Liver (tissue), 3 donors: ENCODE measurements around the gene RAB3C.

Experiments
- CTCF ChIP-seq: fragments of 150-350 bp; IDR thresholded peaks from 2 replicates; pipeline ENCODE4 v1.5.1; 2017; ENCODE audit warnings: improper control_type of control experiment, low read depth, low read length; ENCODE audit not compliant: missing input control
- EGR1 ChIP-seq, 2 donors: IDR thresholded peaks; 2 replicates each; pipeline ENCODE4 v1.6.1; 2016 to 2018; ENCODE audit warnings: antibody characterized with exemption in 2 of 2, low read depth in 2 of 2
- TAF1 ChIP-seq: conservative IDR thresholded peaks from 2 replicates; pipeline ENCODE4 v1.6.1; 2016; ENCODE audit warnings: antibody characterized with exemption, mild to moderate bottlenecking
- YY1 ChIP-seq: IDR thresholded peaks from 2 replicates; pipeline ENCODE4 v1.6.1; 2016; ENCODE audit warnings: antibody characterized with exemption, mild to moderate bottlenecking
- ZBTB33 ChIP-seq: IDR thresholded peaks from 2 replicates; pipeline ENCODE4 v1.6.1; 2016; ENCODE audit warnings: antibody characterized with exemption
- donor health status: healthy.
- donor health status: healthy.

DNA sequence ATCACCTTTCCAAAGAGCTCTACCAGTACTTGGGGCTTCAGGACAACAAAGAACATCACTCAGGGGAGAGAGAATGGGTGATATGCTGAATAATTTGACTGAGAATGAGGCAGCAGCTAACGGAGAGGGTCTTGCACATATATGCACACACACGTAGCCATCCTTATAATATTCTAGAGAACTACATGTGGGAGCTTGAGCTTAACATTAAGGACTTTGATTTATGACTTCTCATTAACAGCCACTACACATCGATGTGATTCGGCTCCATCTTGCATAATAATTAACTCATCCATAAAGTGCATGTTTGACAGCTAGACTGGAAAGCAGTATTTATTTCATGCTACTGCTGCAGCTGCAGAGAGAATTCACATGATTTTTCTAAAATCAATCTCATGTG lies 163.4 kb downstream of the RAB3C start:
- TF ChIP-seq YY1: no peak
- TF ChIP-seq EGR1 (IDR thresholded peaks at IDR 0.05; ENCODE audit: low read depth in 2 of 2): no peak
- TF ChIP-seq ZBTB33: no peak
- no peak for TF ChIP-seq TAF1
- TF ChIP-seq CTCF: no peak
